Measurements from ENCODE around the gene NDST3. TPM values are rescaled to one million over a fixed set of nuclear protein-coding genes. Genes with fewer than 3 reads are reported as not detected.

Gene NDST3
- total RNA-seq, 1 experiment from 2014 or later: 0.59 TPM

DNA sequence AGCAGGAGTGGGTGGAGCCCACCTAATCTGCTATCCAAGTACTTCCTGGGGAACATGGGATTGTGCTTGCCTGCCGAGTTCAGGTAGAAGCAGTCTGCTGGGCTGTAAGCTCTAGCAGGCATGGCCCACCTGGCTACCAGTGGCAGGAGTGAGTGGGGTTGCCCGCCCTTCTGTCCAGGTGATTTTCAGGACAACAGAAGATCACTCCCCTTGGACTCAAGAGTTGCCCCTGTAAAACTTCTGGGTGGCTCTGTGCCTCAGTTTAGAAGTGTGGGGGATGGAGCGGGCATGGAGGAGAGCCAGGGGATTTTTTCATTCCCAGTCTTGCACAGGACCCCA, 43.5 kb downstream of the NDST3 start:
- no peak for DNase-seq (ENCODE audit: low read depth)

DNA sequence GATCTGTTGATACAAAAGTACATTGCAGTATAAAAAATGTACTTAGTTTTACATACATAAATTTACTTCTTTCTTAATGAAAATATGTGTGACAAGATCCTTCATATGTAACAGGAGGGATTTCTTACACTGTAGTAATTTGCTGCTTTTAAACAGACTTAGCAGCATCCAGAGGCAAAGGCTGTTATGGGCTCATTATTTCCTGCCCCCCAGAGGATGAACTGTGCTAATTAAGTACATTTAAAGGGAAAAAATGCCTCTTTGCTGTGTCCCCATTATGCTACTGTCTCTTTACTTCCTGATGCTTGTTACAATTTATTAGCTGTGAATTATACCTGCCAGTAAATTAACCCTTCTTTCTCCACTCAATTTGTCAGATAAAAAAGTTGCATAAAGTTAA, 47.1 kb downstream of the NDST3 start:
- DNase-seq (ENCODE audit: low read depth): no peak

DNA sequence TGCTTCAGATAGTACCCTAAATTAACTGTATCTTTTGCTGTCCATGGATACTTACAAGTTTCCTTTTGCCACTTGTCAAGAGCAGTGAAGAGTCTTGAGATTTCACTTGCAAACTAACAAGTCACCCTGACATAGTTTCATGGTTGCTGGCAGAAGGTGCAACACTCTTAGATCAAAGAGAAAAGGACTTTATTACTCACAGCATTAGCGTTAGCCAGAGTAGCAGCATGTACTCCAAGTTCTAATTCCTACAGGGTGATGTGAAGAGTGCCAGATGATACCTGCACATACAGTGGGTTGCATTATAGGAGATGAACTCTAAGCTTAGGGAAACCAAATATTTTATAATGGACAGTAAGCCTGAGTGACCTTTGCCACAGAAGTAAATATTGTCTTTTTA, 47.9 kb downstream of the NDST3 start:
- DNase-seq (ENCODE audit: low read depth): no peak

DNA sequence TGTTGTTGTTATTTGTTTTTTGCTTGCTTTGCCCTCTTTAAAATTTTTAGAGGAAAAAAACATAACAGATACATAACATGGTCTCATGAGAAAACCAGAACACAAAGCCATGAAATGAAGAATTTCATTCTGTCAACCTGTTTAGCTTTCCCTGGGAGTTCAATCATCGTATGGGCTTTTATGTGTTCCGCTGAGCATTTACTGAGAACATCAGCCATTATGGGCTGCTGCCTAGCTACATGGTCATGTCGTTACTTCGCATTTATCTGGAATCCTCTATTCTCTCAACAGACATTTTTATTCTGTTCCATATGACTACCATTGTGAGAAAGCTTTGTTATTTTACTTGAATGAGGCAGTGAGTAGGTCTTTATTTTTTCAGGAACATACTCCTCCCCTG, 51.4 kb downstream of the NDST3 start:
- DNase-seq (ENCODE audit: low read depth): no peak

DNA sequence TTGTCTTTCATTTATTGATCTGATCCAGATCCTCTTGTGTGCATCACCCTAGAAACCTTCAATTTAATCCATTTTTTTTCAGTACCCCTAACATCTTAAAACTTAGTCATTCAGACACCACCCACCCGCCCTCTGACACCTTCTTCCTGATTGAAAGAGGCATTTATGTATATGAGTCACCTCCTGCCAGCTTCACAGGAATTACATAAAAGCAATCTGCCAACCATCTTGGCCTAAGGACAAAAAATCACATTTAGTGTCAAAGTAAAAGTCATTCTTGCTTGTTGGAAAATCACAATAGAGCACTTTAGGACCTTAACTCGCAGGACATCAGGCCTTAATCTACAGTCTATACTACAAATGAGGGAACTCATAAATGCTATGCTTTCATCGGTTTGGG, 52.1 kb downstream of the NDST3 start:
- DNase-seq (ENCODE audit: low read depth): peak; percentile 89

DNA sequence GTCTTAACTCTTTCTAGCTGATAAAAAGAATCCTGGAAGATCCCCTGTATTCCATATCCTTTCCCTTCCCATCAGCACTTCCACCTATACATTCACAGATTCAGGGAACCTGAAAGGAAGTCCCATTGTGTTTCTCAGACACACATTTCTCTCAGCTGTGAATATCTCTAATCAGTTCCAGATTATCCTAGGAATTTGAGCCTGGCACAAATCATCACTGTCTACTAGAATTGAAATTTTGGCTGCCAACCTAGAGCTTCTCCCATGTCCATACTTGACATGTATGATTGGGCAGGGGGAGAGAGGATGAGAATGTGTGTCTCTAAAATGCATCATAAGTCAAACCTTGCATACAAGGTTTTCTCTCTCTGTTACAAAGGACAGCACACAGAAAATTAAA, 53.1 kb downstream of the NDST3 start:
- DNase-seq (ENCODE audit: low read depth): no peak

DNA sequence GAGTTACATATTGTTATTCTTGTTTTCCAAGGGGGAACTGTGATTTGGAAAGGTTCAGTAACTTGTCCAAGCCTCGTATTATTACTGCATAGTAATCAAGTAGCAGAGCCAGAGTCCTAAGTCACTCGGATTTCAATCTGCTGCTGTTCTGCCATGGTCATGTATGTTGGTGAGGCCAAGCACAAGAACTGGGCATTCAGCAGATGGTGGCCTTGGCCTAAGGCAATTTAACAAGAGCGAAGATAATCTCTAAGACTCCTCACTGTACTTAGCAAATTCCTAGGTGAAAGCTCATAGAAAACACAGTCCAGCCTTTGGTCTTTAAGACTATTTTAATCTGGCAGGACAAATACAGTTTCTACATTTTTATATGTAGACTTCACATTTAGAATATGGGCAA, 64.8 kb downstream of the NDST3 start:
- no peak for DNase-seq (ENCODE audit: low read depth)

DNA sequence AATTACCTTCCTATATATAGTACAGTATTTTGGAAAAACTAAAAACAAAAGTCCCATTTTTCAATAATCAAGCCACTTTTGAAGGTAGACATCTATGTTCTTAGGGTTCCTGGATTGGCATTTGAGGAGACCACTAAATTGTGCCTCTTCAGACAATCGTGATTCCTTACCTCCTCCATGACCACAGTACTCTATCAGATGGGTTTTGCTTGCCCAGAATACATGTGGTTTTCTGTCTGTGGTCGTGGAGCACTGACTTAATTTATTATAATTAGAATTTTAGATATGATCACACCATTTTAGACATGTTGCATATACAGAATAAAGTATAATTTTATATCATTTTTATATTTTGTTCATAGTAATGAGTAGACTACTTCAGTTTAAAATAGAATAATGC, 67.9 kb downstream of the NDST3 start:
- no peak for DNase-seq (ENCODE audit: low read depth)

DNA sequence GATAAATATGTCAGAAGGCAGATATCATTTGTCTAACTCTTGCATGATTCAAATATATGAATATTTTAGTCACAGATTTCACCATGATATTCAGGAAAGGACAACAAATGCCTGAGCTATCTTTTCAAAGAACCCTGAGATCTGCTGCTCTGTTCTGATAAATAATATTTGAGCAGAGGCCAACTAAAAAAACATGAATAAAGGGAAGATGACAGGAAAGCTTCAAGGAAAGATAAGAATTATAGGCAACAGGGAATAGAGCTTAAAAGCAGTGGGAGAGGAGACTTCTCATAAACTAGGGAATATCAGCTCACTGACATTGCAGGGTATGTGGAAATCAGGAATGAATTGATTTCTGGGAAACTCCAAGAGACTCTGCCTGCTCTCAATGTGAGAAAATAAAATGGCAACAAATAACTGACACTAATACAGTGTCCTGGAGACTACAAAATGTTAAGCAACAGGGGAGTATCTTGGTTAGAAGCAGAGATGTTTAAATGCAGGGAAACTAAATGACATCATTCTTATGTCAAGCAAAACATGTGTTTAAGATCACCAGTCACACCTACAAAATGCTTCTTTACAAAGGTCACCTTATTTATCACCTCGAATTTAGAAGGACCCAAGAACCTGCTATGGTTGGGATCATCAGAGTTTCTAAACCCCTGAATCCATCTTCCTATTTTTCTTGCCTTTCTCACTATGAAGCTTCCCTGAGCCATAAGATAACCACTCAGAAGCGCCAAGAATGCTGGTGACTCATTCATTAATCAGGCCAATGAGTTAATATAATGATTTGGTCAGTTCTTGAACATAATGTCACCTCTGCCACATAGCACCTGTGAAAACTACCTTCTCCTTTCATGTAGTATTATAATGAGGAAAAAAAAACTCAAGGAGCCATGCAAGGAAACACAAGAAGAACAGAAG, 78.1 kb downstream of the NDST3 start:
- peak; percentile 44 for DNase-seq (ENCODE audit: low read depth)

DNA sequence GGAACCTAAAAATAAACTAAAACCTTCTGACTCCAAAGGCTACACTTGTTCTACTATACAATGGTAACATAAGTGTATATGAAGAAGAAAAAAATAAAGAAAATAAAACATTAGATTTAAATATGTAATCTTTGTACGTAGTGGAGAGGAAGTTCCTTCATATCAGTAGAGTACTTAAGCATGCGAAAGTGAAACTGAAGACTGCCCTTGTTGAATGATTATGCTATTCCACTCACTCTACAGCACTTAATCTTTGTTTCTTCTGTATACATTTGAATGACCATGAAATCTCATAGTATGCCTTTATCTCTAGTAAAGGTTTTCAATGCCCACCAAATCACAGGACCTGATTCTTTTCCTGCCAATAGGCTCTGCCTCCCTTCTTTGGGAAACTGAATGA, 78.9 kb downstream of the NDST3 start:
- no peak for DNase-seq (ENCODE audit: low read depth)

DNA sequence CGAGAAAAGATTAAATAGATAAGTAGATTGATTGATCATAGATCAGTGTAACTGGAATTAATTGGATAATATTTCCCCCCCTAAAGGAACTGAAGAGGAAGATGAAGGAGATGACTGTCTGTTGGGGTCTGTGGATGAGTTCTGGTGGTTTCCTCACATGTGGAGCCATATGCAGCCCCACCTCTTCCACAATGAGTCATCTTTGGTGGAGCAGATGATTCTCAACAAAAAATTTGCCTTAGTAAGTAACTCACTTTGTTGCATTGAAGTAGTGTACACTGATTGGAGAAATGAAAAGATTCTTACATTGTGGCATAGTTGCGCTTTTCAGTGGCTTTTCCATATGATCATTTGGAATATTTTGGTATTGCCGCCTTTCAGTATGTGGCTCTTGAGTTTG, 80.4 kb downstream of the NDST3 start:
- peak; percentile 62 for DNase-seq (ENCODE audit: low read depth)

DNA sequence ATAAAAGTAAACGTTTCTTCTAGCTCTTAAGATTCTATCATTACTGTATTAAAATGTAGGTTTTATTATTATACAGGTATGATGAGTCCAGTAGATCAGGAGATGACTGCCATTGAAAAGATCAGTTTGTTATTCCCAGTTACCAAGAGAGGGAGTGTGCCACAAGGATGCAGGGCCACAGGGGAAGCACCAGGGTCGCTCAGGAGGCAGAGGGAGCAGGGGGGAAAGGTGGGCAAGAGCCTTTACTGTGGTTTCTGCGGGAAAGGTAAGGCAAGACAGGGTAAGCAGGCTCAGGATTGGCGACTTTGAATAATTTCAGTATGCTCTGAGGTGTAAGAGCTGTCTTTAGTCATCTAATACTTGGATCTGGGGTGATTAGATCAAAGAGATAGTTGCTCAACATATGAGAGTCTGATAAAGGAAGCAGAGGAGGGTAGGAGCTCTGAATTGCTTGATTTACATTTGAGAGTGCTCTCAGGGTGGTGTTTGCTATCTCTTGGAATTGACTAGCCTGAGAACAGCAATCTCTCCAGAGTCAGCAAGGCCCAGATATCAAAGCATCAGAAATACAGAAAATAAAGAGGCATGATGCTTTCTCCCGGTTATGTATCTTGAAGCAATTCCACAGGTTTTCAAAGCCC, 86.0 kb downstream of the NDST3 start:
- no peak for DNase-seq (ENCODE audit: low read depth)

DNA sequence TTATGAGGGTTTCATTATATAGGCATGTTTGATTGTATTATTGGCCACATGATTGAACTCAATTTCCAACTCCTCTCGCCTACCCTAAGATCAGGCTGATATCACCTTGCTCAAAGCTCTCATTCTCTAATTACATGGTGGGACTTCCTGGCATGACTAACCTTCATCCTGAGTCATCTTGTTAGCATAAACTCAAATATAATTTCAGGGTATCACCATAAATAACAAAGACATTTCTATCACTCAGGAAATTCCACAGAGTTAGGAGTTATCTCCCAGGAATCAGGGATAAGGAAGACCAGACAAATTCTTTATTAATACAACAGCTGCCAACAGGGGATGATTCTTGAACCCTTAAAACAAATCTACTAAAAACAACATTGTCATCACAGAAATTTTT, 90.7 kb downstream of the NDST3 start:
- DNase-seq (ENCODE audit: low read depth): peak; percentile 68

DNA sequence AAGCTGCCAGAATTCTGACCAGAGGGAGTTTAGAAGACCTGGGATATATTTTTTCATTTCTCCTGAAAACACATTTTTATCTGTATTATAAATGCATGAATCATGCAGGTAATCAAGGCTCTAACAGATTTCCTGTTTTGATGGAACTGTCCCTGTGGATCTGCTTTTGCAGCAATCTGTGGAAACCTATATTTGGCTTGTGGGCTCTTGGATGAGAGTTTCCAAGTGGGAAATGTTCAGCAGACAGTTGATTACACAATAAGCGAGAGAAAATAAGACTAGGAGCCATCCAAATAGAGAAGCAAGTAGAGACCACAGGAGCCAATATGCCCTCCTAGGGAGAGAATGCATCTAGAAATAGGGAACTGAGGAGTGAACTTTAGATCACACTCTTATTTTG, 105.0 kb downstream of the NDST3 start:
- DNase-seq (ENCODE audit: low read depth): no peak

DNA sequence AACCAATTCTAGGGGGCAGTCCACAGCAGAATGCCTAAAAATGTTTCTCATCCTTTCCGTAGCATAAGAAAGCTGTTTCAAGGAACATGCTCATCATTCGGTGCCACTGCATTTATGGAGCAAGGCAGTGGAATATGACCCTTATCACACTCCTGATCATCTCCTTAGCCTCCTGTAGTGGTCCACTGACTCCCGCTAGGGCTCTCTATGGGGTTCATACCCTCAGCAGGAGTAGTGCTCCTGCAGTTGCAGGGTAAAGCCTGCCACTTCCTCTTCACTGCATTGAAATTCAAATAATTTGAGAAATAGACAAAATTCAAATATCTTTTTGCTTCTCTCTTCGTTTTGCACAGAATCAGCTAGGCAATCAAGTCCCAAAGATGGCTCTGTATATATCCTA, 107.0 kb downstream of the NDST3 start:
- DNase-seq (ENCODE audit: low read depth): no peak

DNA sequence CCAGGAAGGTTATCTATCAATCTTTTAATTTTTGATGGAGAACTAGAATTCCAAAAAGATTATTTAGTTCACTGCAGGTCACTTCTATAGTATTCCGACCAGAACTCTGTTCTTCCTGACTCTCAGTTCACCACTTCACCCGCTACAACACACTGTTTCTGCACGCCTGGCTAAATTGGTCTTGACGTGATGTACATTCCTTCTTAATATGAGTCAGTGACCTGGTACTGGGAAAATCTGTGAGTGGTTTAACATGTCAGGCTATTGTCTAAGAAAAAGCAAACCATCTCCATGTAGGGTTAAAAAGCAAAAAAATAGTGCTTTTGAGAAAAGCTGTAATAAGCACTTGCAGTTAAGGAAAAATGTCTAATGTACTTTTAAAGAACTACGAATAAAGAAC, 120.4 kb downstream of the NDST3 start:
- DNase-seq (ENCODE audit: low read depth): peak; percentile 8

DNA sequence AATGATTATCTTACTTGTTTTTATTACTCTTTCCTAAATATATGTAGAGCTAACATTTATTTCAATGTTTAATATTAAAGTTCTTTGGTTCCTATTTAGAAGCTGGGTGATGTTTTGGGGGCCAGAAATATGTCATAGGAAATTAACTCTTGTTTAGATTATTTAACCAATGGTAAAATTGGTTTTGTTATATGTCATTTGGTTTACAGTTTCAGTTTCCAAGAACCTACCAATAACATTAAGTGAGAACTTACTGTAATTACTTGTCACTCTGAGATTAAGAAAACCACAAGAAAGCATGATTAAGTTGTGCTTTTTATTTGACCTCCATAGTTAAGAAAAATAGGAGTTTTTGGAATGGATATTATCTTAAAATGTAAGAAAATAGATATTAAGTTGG, 121.2 kb downstream of the NDST3 start:
- no peak for DNase-seq (ENCODE audit: low read depth)

DNA sequence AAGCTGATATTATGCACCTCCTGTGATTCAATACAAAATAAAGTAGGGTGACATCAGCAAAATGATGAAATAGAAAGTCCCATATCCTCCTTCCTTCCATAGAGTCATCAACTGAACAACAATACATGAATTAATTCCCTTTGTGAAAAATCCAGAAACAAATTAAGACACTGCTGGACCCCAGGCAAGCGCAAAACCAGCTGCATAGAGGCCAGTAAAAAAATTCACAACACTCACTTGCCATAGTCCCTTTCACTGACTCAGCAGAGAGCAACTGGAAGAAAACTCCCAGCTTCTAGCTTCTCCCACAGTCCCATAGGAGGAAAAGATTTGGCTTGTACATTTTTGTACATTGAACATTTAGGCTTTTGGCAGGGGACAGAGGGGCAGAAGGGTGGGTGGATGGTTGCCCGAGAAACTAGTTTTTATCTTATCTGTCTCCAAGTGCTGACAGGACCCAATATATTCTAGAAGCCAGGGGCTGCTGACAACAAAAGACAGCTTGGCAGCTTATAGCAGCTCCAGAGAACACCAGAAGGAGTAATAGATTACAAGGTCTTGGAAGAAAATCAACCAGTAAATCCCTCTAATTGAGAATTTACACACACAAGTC, 124.6 kb downstream of the NDST3 start:
- DNase-seq (ENCODE audit: low read depth): no peak

DNA sequence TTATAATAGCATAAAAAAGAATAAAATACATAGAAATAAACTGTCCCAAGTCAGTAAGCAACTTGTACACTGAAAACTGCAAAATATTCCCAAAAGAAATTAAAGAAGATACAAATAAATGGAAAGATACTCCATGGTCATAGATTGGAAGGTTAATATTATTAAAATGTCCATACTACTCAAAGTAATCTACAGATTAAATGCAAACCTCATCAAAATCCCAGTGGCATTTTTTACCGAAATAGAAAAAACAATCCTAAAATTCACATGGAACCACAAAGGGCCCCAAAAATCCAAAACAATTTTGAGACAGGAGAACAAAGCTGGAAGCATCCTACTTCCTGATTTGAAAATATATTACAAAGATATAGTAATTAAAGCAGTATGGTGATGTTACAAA, 133.0 kb downstream of the NDST3 start:
- no peak for DNase-seq (ENCODE audit: low read depth)

DNA sequence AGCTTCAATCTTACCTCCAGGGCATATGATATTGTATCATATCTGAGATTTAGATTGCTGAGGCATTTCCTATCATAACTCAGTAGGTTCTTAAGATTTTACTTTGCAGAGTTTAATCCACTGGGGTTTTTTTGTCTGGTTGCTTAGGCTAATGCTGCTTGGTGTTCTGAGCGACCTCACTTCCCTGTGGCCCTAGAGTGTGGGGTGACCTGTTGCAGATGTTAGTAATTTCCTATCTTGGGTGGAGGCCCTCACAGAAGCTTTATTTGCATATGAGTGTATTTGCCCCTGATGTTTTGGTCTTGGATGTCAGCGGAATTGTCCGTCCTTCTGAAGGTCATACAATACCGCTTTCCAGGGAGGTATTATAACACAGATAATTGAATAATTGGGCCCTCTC, 137.1 kb downstream of the NDST3 start:
- DNase-seq (ENCODE audit: low read depth): no peak

DNA sequence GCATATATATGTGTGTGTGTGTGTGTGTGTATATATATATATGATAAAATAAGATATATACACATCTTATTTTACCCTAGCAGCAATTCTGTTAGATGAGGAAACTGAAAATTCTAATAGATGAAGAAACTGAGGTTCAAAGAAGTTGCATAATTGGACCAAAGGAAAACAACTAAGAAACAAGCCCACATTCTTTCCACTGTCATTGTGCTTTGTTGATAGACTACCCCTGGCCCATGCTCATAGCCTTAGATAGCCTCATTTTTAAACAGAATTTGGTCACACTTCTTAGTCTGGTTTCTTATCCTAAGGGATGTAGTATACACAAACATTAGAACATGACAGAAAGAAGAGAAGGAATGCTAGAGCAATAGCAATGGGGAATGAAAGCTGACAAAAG, 138.8 kb downstream of the NDST3 start:
- DNase-seq (ENCODE audit: low read depth): no peak

DNA sequence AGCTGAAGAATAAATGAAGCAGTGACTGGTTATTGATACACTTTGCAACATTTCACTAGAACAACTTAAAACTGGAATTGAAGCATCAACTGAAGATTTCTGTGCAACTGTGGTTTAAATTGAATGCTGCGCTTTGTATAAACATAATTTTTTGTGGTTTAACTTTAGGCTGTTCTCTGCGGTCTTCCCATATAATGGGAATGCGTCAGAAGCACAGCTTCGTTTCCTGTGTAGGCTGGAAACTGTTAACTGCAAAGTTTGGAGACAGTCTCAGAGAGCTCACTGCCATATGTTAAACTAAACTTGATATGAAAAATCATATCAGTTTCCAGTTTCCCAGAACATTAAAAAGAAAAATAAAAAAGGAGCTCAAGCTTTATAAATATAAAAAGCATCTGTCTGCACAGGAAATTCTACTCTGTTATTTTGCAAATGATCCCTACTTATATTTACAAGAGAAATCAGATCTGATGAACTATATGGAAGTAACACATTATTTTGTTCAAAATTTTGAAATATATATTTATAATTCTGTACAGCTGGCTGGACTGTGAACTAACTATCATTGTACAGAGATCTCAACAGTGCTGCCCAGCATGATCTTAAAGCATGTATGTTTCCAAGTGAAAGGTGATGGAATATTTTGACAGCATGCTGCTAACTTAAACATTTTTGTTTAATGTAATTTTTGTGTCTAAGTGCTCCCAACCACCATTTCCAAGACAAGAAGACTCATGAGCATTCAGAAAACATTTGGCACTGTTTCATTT, 139.9 kb downstream of the NDST3 start:
- peak; percentile 89 for DNase-seq (ENCODE audit: low read depth)

Measured in HT1080 (cell line).